ENCODE data around the gene RFLNA.

Gene RFLNA

GRCh38 chr12:124304314-124304790 is 9.5 kb downstream of the RFLNA start:
- no peak for DNase-seq (ENCODE audit: low read depth)

- no peak for DNase-seq (ENCODE audit: low read depth)
Measured at GRCh38 chr12:124305136-124305535, 10.2 kb downstream of the RFLNA start.

GRCh38 chr12:124305776-124306685 is 11.1 kb downstream of the RFLNA start:
- no peak for DNase-seq (ENCODE audit: low read depth)

- DNase-seq (ENCODE audit: low read depth), result no peak
Measured at GRCh38 chr12:124306686-124307555, 12.0 kb downstream of the RFLNA start.

- no peak for DNase-seq (ENCODE audit: low read depth)
Measured at GRCh38 chr12:124307556-124307825, 12.6 kb downstream of the RFLNA start.

GRCh38 chr12:124308741-124309140 is 13.8 kb downstream of the RFLNA start:
- DNase-seq (ENCODE audit: low read depth), result no peak

- no peak for DNase-seq (ENCODE audit: low read depth)
Measured at GRCh38 chr12:124309231-124309630, 14.3 kb downstream of the RFLNA start.

- DNase-seq (ENCODE audit: low read depth), result no peak
Measured at GRCh38 chr12:124309744-124310143, 14.9 kb downstream of the RFLNA start.

- DNase-seq (ENCODE audit: low read depth), result no peak
Measured at GRCh38 chr12:124310178-124310577, 15.3 kb downstream of the RFLNA start.

GRCh38 chr12:124310785-124311184 is 15.9 kb downstream of the RFLNA start:
- DNase-seq (ENCODE audit: low read depth), result no peak

- DNase-seq (ENCODE audit: low read depth), result no peak
Measured at GRCh38 chr12:124311292-124312109, 16.6 kb downstream of the RFLNA start.

- no peak for DNase-seq (ENCODE audit: low read depth)
Measured at GRCh38 chr12:124312601-124313000, 17.7 kb downstream of the RFLNA start.

GRCh38 chr12:124314207-124314606 is 19.3 kb downstream of the RFLNA start:
- DNase-seq (ENCODE audit: low read depth), result no peak

GRCh38 chr12:124314766-124315165 is 19.9 kb downstream of the RFLNA start:
- DNase-seq (ENCODE audit: low read depth), result no peak

- no peak for DNase-seq (ENCODE audit: low read depth)
Measured at GRCh38 chr12:124315372-124316044, 20.6 kb downstream of the RFLNA start.

GRCh38 chr12:124316257-124316900 is 21.5 kb downstream of the RFLNA start:
- no peak for DNase-seq (ENCODE audit: low read depth)

GRCh38 chr12:124317400-124317799 is 22.5 kb downstream of the RFLNA start:
- no peak for DNase-seq (ENCODE audit: low read depth)

- no peak for DNase-seq (ENCODE audit: low read depth)
Measured at GRCh38 chr12:124318278-124319020, 23.6 kb downstream of the RFLNA start.

GRCh38 chr12:124319368-124320050 is 24.6 kb downstream of the RFLNA start:
- no peak for DNase-seq (ENCODE audit: low read depth)

GRCh38 chr12:124321040-124321481 is 26.2 kb downstream of the RFLNA start:
- DNase-seq (ENCODE audit: low read depth), result peak; percentile 26

All from activated T-helper 1 cell treated with Interleukin-2 at 50 U/mL for 16 hours (primary cell).